Glomerular visceral epithelial cell (primary cell): ENCODE data around the gene SPDYE4.

Source experiments
- DNase-seq: peaks from one replicate; pipeline ENCODE4 v3.0.0-alpha.2; 2016; ENCODE audit errors: extremely low spot score

The SPDYE4 gene

GRCh38 chr17:8741366-8741765, 17.0 kb downstream of the SPDYE4 start:
- no peak for DNase-seq

DNA sequence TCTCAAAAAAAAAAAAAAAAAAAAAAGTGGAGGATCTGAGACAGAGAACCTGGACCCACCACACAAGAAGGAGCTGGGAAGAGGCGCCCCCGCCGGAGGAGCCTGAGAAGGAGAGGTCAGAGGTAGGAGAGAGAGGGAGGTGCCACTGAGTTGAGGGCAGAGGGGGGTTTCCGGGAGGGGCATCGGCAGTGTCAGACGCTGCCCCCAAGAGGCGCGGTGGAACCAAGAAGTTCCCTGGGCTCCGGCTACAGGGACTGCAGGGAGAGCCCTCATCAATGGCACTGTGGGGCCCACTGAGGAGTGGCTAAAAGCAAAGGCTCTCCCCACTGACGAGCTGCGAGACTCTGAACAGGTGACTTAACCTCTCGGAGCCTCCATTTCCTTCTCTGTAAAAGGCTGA, 17.9 kb downstream of the SPDYE4 start:
- DNase-seq: no peak

- no peak for DNase-seq
Observed at GRCh38 chr17:8739097-8739496, 19.2 kb downstream of the SPDYE4 start.

GRCh38 chr17:8736796-8737195, 21.6 kb downstream of the SPDYE4 start:
- DNase-seq: no peak

DNA sequence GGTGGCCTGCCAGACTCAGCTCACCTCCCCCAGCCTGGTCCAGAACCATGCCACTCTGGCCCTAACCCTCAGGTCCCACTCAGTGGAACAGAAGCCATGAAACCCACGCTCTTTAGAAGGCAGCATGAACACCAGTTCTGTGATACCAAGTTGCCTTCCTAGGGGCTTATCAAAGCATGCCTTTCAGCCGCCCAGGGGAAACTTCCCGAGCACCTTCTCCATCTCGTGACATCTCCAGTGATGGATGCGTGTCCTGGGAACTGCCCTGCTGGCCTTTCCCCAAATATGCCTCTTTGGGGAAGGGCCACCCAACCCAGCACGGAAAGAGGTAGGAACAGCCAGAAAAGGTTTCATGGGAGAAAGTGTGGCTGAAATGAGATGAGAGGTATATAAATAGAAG, 22.0 kb downstream of the SPDYE4 start:
- no peak for DNase-seq

DNA sequence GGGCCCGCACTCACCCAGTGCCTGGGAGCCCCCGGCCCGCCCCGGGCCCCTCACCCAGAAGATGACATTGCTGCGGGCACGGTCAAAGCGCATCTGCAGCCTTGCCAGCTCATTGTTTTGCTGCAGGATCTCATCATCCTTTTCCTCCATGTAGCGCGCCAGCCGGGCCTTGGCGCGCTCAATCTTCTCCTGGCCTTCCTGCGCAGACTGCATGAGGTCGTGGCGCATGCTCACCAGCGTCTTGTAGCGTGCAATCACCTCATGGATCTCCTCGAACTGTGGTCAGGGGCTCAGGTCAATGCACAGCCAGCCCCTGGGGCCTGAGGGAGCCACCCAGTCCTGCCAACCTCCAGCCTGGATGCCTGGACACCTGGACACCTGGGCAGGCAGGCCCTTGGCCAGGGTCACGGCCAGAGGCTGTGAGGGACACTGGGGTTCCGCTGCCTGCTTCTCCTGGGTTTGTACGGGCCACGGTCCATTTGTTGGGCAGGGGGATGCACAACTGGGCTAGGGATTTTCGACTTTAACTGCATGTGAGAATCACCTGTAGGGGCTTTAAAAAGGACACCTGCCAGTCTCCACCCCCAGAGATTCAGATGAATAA, 22.9 kb downstream of the SPDYE4 start:
- no peak for DNase-seq

GRCh38 chr17:8734876-8735275, 23.5 kb downstream of the SPDYE4 start:
- DNase-seq: no peak

GRCh38 chr17:8732406-8733085, 25.8 kb downstream of the SPDYE4 start:
- no peak for DNase-seq

- DNase-seq: no peak
Observed at GRCh38 chr17:8729860-8730259, 28.5 kb downstream of the SPDYE4 start.

GRCh38 chr17:8729421-8729820, 28.9 kb downstream of the SPDYE4 start:
- no peak for DNase-seq

DNA sequence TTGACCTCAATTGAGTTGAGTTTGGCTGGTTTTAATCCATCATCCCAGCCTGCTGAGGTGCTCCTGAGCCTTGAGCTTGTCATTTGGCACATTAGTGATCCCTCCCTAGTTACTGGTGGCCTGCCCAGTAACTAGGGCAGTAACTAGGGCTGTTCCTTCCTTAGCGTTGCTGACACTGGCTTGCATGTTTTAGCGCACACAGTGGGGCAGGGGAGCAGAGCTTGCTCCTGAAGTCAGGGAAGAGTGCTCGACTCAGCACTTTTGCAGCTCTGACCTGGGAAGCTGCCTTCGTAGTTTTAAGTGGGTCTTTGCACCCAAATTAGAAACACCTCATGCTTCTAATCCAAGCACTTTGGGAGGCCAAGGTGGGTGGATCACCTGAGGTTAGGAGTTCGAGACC, 29.4 kb downstream of the SPDYE4 start:
- DNase-seq: no peak

DNA sequence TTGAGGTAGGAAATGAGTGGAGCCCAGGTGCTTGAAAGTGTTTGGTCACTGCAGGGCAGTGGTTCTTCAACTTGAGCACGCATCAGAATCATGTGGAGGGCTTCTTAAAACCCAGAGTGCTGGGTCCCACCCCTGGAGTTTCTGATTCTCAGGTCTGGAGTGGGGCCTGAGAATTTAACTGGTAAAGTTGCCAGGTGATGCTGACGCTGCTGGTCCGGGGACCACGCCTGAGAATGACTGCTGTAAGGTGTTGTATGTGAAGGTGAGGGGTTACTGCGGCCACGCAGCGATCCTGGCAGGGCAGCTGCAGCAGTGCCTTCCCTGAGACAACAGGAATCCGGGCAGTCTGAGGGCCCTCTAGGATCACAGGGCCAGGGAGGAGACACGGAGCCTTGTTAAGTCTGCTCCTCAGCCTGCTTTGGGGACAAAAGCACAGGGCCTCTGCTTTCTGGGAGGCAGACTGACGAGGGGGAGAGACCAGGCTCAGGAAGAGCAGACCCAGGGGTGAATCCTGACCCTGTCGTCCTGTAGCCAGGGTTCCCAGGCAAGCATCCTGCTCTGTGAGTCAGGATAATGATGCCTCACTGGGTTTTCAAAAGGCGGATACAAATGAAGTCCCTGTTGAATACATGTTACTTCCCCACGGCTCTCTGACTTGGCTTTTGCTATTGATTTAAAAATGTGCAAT, 30.0 kb downstream of the SPDYE4 start:
- no peak for DNase-seq

- DNase-seq: no peak
Observed at GRCh38 chr17:8726941-8727555, 31.3 kb downstream of the SPDYE4 start.

DNA sequence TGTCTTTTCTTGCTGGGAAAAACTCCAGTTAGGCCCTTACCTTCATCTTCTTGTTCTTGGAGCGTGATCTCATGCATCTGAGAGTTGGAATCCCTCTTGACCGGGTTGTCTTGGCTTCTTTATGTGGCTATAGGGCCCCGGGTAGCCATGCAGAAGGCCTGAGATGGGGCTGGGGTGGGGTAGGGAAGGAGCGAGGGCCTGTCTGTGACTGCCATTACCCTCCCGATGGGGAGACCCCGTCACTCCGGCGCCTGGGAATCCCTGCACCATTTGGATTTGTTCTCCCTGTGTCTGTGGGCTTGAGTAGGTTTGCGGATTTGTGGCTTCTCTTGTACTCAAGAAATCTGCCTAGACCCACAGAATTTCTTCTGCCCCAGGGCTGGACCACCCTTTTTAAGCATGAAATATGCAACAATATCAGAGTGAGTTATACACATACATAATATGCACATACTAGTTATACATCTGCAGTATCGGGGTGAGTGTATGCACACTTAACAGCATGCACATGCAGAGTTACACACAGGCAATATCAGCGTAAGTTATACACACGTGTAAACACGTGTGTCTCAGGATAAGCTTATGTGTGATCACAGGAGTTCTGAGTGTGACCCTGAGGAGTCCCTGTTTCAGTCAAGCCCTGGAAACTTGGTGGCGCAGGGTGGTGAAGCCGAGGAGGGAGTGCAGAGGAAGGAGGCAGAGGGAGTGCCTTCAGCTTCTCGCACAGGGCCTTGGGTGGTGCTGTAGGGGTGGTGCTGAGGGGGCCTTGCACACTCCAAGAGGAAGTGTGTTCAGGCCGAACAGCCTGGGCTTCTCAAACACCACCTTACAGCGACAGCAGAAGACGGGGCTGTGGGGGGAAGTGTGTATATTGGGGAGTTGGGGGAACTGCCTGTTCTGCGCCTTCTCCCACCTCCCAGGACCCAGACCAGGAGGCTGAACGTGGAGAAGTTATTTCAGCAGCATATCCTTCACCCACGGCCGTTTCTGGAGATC, 32.2 kb downstream of the SPDYE4 start:
- DNase-seq: no peak

DNA sequence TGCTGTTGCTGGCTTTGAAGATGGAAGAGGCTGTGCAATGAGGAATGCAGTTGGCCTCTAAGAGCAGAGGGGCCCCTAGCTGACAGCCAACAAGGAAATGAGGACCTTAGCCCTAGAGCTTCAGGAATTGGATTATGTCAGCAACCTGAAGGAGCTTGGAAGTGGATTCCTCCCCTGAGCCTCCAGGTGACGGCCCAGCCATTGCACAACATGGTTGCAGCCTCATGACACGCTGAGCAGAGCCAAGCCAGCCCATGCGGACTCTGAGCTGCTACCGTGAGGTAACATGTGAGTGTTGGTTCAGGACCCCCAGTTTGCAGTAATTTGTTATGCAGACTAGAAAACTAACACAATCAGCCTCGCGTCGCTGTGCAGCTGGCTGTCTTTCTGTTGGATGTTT, 33.9 kb downstream of the SPDYE4 start:
- DNase-seq: no peak

DNA sequence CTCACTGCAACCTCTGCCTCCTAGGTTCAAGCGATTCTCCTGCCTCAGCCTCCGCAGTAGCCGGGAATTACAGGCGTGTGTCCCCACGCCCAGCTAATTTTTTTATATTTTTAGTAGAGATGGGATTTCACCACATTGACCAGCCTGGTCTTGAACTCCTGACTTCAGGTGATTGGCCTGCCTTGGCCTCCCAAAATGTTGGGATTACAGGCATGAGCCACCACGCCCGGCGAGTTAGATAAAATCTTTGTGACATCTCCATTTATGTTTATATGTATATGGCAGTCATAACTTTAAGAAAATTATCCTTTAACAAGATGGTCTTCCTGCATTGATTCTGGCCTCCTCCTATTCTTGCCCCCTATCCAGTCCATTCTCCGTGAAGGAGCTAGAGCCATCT, 37.8 kb downstream of the SPDYE4 start:
- DNase-seq: no peak

DNA sequence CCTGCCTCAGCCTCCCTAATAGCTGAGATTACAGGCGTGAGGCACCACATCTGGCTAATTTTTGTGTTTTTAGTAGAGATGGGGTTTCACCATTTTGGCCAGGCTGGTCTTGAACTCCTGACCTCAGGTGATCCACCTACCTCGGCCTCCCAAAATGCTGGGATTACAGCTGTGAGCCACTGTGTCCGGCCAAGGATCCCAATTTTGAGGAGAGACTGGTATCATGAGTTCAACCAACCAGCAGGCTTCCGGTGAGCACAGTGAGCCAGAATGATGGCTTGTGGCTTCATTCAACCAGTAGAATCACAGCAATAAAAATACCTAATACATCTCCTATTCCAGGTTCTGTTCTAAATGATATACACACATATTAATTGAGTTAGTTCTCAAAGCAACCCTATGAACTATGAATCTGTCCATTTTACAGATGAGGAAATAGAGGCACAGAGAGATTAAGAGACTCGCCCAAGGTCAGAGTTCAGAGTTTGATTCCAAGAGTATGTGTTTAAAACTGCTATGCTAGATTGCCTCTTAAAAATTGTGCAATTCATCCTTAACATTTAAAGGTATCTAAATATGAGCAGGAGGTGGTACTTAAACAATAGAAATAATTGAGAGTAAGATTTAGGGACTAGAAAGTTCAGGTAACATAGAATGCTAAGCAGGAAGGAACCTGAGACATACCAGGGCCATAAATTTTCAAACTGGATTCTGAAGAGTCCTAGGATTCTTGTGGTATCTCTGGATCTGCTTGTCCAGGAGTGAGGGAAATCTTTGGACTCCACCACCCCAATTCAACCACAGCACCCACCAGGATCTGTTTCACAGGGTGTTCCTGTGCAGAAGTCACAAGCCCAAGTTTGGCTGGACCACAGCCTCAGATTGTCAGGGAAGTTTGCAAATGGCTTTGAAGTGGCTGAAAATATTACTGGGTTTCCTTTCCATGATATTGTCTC, 38.8 kb downstream of the SPDYE4 start:
- DNase-seq: no peak

- no peak for DNase-seq
Observed at GRCh38 chr17:8718001-8718563, 40.3 kb downstream of the SPDYE4 start.

- no peak for DNase-seq
Observed at GRCh38 chr17:8713878-8714277, 44.5 kb downstream of the SPDYE4 start.

DNA sequence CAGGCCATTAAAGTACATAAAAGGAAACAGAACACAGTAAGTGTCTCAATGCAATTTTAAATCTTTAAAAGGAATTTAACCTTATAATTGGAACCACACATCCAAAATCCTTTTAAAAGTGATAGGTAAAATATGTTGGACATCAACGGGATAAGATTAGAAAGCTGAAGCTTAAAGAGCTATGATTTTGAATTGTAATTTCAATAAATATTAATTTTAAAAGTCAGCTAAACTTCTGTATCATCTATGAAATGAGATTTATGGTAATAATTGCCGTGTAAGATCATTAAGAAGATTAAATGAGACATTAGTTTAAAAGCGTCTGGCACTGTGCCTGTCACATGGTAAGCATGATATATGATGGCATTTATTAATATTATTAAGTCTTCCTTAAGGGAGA, 45.0 kb downstream of the SPDYE4 start:
- DNase-seq: no peak
